ENCODE data around the gene CES2. TPM values are rescaled to one million over a fixed set of nuclear protein-coding genes. Genes with fewer than 3 reads are reported as not detected.

CES2 gene, protein sequence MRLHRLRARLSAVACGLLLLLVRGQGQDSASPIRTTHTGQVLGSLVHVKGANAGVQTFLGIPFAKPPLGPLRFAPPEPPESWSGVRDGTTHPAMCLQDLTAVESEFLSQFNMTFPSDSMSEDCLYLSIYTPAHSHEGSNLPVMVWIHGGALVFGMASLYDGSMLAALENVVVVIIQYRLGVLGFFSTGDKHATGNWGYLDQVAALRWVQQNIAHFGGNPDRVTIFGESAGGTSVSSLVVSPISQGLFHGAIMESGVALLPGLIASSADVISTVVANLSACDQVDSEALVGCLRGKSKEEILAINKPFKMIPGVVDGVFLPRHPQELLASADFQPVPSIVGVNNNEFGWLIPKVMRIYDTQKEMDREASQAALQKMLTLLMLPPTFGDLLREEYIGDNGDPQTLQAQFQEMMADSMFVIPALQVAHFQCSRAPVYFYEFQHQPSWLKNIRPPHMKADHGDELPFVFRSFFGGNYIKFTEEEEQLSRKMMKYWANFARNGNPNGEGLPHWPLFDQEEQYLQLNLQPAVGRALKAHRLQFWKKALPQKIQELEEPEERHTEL
- 10 to 100 TPM; 45.4 to 46.4 TPM for total RNA-seq

DNA sequence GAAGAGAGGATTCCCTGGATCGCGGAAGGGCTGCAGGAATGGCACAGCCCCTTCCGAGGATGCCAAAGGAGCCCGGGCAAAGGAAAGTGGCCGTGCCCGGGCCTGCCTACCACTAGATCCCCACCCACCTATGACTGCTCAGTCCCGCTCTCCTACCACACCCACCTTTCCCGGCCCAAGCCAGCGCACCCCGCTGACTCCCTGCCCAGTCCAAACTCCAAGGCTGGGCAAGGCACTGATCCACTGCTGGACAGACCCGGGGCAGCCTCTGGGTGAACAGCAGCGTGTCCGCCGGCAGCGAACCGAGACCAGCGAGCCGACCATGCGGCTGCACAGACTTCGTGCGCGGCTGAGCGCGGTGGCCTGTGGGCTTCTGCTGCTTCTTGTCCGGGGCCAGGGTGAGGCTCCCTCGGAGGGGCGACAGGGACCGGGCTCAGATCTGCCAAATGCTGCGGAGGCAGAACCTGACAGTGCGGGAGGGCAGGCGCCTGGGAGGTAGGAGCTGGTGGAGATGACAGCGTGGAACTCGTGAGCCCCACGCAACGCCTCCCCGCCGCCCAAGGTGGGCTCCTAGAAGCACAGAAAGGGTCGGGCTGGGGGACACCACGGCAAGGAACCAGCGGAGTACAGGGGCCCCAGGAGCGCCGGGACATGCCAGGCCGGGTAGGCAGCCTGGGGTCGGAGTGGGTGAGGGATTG lies at the start of gene CES2:
Gene CES2 (plus strand): TSS at position 203 of the 698 bp plus-strand sequence. CDS start 120 bp downstream, at position 323.
- peaks cover 34% of the 10 kb centered on the region for H3K4me1 Mint-ChIP-seq
- H3K9me3 Mint-ChIP-seq = no peaks in the 10 kb centered on the region
- H3K27me3 Mint-ChIP-seq = no peaks in the 10 kb centered on the region
- POLR2A ChIA-PET = interaction anchor here (1.0 kb wide), 1 partner anchor 8 kb away, joined by 3 read pairs; no protein-coding TSS in a partner anchor
- peak within 1 kb of the TSS; percentile 97 for H3K4me3 Mint-ChIP-seq
- ATAC-seq (ENCODE audit: low read depth) (no peak), DNase-seq (no peak)
- H3K27ac Mint-ChIP-seq = peak within 1 kb of the TSS; percentile 96
- peaks cover 14% of the 10 kb centered on the region for H3K36me3 Mint-ChIP-seq

DNA sequence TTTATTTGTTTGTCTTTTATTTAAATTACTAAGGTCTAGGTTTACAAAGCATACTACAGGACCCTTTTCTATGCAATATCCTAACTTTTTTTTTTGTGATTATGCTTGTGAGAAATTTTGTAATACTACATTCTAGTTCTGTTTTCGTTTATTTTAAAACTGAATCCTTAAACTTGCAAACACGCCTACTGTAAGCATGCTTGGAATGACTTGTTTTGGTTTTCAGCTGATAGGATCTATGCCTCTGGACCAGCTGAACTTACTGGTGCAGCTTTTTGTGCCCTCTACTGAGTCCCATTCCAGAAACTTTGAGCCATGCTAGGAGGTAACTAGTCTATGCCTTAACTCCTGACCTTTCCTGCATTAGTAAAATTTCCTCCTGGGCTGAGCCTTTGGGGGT lies 49.0 kb upstream of the CES2 start:
- POLR2A ChIA-PET = no interaction called here
- peaks cover 33% of the 10 kb centered on the region for H3K4me1 Mint-ChIP-seq
- peaks cover 14% of the 10 kb centered on the region for H3K36me3 Mint-ChIP-seq
- H3K4me3 Mint-ChIP-seq = no peak overlapping the region
- DNase-seq (no peak), ATAC-seq (ENCODE audit: low read depth) (no peak)
- H3K9me3 Mint-ChIP-seq = no peaks in the 10 kb centered on the region
- H3K27me3 Mint-ChIP-seq = no peaks in the 10 kb centered on the region
- H3K27ac Mint-ChIP-seq = no peak overlapping the region

DNA sequence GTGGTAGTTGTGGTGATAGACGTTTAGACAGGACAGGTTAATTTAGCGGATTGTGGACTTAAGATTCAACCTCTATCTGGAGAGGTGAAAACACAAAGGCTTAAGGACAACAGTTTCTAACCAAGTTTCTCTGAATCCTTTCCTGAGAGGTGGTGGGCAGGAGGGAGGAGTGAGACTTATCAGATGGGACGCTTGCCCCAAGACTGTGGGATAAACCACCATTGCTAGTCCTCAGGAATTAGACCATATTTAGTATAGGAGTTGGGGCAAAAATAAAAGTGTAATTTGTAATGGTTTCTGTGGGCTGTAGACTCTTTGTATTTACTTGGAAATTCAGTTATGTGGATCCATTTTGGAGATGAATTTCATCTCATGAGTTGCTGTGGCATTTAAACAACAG lies 48.4 kb upstream of the CES2 start:
- Mint-ChIP-seq H3K36me3 (peaks cover 14% of the 10 kb centered on the region), H3K9me3 (no peaks in the 10 kb centered on the region)
- ATAC-seq (ENCODE audit: low read depth) = no peak

DNA sequence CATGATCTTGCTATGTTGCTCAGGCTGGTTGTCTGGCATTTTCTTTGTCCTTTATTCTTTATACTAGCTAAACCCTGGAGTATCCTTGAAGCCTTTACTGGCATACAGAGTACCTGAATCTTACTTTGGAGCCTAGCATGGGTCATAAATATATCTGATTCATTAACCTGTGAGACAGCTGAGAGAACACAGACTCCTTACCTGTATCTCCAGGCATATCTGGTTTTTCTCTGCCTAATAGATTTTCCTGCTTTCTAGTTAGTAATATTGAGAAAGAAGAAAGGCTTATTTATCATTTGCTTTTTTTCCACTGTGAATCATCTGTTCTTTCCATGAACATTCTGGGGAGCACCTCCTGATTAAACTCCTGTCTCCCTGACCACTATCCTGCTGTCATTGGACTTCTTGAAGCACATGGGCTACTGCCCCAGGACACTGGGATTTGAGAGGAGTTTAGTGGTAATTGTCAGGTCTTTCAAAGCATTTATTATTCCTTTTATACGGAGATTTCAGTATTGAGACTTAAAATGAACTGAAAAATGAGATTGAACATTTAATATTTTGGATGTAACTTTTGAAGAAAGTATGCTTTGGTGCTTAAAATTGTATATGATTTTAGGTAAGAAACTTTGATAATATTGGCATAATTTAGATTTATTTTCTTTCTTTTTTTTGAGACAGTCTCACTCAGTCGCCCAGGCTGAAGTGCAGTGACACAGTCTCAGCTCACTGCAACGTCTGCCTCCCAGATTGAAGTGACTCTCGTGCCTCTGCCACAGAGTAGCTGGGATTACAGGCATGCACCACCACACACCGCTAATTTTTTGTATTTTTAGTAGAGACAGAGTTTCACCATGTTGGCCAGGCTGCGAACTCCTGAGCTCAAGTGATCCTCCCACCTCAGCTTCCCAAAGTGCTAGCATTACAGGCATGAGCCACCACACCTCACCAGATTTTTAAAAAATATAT lies 46.4 kb upstream of the CES2 start:
- peaks cover 33% of the 10 kb centered on the region for H3K4me1 Mint-ChIP-seq
- H3K9me3 Mint-ChIP-seq = no peaks in the 10 kb centered on the region
- ATAC-seq (ENCODE audit: low read depth) (no peak), DNase-seq (no peak)
- H3K36me3 Mint-ChIP-seq = peaks cover 16% of the 10 kb centered on the region
- H3K4me3 Mint-ChIP-seq = no peak overlapping the region
- no peaks in the 10 kb centered on the region for H3K27me3 Mint-ChIP-seq
- H3K27ac Mint-ChIP-seq = no peak overlapping the region
- POLR2A ChIA-PET = no interaction called here

More for the DNA sequence above, 48.4 kb upstream of the CES2 start:
- no peaks in the 10 kb centered on the region for H3K27me3 Mint-ChIP-seq
- no peak overlapping the region for H3K4me3 Mint-ChIP-seq
- no peak overlapping the region for H3K27ac Mint-ChIP-seq
- DNase-seq = no peak
- H3K4me1 Mint-ChIP-seq = peaks cover 28% of the 10 kb centered on the region
- POLR2A ChIA-PET = no interaction called here

DNA sequence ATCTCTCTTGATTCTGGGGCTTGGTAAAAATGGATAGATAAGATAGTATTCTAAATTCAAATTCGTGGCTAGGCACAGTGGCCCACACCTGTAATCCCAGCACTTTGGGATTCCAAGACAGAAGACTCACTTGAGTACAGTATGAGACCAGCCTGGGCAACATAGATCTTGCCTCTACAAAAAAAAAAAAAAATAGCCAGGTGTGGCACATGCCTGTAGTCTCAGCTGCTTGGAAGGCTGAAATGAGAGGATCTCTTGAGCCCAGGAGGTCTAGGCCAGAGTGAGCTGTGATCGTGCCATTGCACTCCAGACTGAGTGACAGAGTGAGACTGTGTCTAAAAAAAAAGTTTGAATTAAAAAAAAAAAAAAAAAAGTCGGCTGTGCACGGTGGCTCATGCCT lies 45.7 kb upstream of the CES2 start:
- POLR2A ChIA-PET = no interaction called here
- H3K27ac Mint-ChIP-seq = no peak overlapping the region
- no peak for DNase-seq
- ATAC-seq (ENCODE audit: low read depth) = no peak
- peaks cover 32% of the 10 kb centered on the region for H3K4me1 Mint-ChIP-seq
- H3K4me3 Mint-ChIP-seq = no peak overlapping the region
- H3K9me3 Mint-ChIP-seq = no peaks in the 10 kb centered on the region
- H3K27me3 Mint-ChIP-seq = no peaks in the 10 kb centered on the region
- peaks cover 16% of the 10 kb centered on the region for H3K36me3 Mint-ChIP-seq

DNA sequence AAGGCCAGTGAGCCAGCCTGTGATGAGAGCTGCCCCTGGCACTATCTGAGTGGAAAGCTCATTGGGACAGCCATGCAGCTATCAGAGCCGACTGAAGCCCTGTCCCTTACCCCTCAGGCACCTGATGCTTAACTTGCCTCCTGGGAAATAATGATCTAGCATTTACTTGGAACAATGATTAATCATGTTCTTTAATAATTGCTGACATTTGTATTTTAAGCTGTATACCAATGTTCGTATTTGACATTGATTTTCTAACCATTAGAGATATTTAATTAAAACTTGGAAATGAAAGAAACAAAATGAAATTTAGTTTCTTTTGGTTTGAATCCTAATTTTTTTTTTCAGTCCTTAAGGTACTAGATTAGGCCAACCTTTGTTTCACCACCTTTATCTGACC lies 44.5 kb upstream of the CES2 start:
- Mint-ChIP-seq H3K4me1 (peaks cover 22% of the 10 kb centered on the region), H3K27me3 (no peaks in the 10 kb centered on the region), H3K9me3 (no peaks in the 10 kb centered on the region), H3K4me3 (no peak overlapping the region), H3K27ac (no peak overlapping the region), H3K36me3 (peaks cover 9% of the 10 kb centered on the region)
- ATAC-seq (ENCODE audit: low read depth) = no peak
- POLR2A ChIA-PET = interaction anchor here (0.7 kb wide), 1 partner anchor 11 kb away, joined by 3 read pairs; the partner anchor contains the start of gene PDP2
- no peak for DNase-seq

DNA sequence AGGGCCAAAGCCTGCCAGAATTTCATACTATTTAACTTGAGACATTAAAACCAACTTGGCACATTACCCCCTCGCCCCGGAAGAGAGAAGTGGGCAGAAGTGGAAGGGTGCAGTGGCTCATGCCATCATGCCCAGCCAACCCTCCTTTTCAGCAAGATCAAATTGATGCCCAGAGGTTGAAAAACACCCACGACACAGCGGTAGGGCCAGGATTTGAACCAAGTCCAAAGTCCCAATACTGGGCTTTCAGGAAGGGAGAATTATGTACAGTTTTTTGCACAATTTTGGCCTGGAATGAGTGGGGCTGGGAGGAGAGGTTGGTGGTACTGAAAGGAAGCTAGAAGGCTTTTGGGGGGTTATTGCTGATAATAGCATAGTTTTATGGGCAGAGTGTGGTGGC lies 44.0 kb upstream of the CES2 start:
- Mint-ChIP-seq H3K4me3 (no peak overlapping the region), H3K4me1 (peaks cover 20% of the 10 kb centered on the region), H3K27ac (no peak overlapping the region), H3K36me3 (peaks cover 8% of the 10 kb centered on the region), H3K9me3 (no peaks in the 10 kb centered on the region), H3K27me3 (no peaks in the 10 kb centered on the region)
- ATAC-seq (ENCODE audit: low read depth) (no peak), DNase-seq (no peak)
- POLR2A ChIA-PET = interaction anchor here (1.2 kb wide), 1 partner anchor 14 kb away, joined by 3 read pairs; no protein-coding TSS in a partner anchor

DNA sequence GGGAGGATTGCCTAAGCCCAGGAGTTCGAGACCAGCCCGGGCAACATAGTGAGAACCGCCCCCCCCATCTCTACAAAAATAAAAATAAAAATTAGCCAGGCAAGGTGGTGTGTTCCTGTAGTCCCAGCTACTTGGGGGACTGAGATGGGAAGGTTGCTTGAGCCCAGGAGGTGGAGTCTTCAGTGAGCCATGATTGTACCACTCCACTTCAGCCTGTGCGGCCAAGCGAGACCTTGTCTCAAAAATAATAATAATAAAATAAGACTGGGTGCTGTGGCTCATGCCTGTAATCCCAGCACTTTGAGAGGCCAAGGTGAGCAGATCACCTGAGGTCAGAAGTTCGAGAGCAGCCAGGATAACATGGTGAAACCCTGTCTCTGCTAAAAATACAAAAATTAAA lies 43.5 kb upstream of the CES2 start:
- ATAC-seq (ENCODE audit: low read depth) (no peak), DNase-seq (no peak)
- Mint-ChIP-seq H3K4me3 (no peak overlapping the region), H3K9me3 (no peaks in the 10 kb centered on the region), H3K4me1 (peaks cover 19% of the 10 kb centered on the region), H3K27ac (no peak overlapping the region), H3K36me3 (peaks cover 8% of the 10 kb centered on the region), H3K27me3 (no peaks in the 10 kb centered on the region)
- POLR2A ChIA-PET = interaction anchor here (0.9 to 1.2 kb wide), 4 partner anchors 10 to 17 kb away, joined by 3 to 5 read pairs (median 3); no protein-coding TSS in a partner anchor

DNA sequence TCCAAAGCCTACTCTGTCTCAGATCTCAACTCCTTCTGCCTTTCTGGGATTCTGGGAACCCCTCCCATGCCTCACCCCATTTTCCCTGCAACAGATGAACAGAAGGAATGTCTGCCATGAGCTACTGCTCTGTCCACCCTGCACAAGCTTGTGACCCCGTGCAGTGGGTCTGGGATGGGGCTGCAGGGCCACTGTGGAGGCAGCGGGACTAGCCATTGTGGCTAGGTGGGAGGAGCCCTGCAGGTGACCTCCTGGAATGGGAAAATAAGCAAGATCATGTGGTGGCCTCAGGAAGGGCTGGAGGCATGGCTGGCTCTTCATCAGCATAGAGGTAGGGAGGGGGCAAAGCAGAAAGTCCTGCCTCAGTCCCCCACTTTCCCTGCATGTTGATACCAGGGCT lies 41.3 kb upstream of the CES2 start:
- Mint-ChIP-seq H3K27ac (peak overlapping the region; percentile 65), H3K4me1 (peaks cover 13% of the 10 kb centered on the region), H3K27me3 (peaks cover 3% of the 10 kb centered on the region), H3K9me3 (no peaks in the 10 kb centered on the region), H3K4me3 (no peak overlapping the region), H3K36me3 (peaks cover 2% of the 10 kb centered on the region)
- DNase-seq (no peak), ATAC-seq (ENCODE audit: low read depth) (no peak)
- POLR2A ChIA-PET = interaction anchor here (0.6 to 1.8 kb wide), 4 partner anchors 14 to 21 kb away, joined by 3 to 7 read pairs (median 4); partner anchors contain the start of gene PDP2

DNA sequence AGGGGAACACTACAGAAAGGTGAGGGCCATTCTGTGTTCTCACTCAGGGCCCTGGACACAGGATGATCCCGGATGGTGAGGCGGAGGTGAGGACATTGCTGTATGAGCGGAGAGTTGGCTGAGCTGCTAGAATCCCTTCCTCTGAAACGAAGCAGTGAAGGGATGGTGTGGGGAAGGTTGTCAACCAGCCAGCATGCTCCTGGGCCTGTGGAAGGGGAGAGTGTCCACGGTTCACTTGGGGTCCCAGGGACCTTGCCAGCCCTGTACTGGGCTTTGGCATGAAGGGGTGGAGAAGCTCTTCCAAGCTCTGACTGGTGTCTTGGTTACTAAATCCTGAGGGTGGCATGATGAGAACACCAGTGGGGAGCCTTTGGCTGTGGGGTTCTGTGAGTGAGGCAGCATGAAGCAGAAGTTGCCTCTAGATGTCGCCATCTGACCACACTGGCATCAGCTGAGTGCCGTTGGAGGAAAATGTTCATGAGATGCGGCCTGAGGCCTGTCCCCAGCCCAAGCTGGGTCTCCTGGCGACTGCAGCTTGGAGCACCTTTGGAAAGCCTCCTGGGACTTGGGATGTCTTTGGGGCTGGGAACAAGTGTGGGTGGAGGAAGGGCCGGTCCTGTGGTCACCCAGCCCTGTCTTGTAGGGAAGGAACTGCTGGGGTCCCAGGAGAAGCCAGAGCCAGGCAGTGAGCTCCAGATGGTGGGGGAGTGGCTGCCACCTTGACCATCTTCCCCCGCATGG lies 40.2 kb upstream of the CES2 start:
- Mint-ChIP-seq H3K9me3 (no peaks in the 10 kb centered on the region), H3K36me3 (peaks cover 2% of the 10 kb centered on the region), H3K27ac (no peak overlapping the region), H3K4me1 (peaks cover 15% of the 10 kb centered on the region), H3K27me3 (peaks cover 3% of the 10 kb centered on the region), H3K4me3 (no peak overlapping the region)
- ATAC-seq (ENCODE audit: low read depth) (peak; percentile 91), DNase-seq (peak; percentile 64)
- POLR2A ChIA-PET = interaction anchor here (1.0 to 1.8 kb wide), 3 partner anchors 15 to 37 kb away, joined by 3 to 7 read pairs (median 4); partner anchors contain the start of gene PDP2

DNA sequence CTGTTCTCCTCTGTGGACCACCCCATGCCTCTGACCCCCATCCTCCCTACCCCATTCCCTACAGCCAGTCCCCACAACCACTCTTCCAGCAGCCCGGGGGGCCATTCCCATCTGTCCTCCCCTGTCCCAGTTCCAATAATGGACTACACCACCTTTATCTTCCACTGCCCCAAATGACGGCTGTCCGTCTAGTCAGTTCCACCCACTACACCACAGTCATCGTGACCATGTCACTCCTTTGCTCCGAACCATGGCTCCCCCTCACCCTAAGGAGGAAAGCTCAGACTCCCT lies 39.7 kb upstream of the CES2 start:
- DNase-seq = no peak
- ATAC-seq (ENCODE audit: low read depth) = no peak
- Mint-ChIP-seq H3K9me3 (no peaks in the 10 kb centered on the region), H3K4me1 (peaks cover 15% of the 10 kb centered on the region), H3K36me3 (peaks cover 2% of the 10 kb centered on the region), H3K4me3 (no peak overlapping the region), H3K27me3 (peaks cover 3% of the 10 kb centered on the region), H3K27ac (no peak overlapping the region)
- POLR2A ChIA-PET = interaction anchor here (1.0 to 1.8 kb wide), 3 partner anchors 15 to 36 kb away, joined by 3 to 7 read pairs (median 4); partner anchors contain the start of gene PDP2

DNA sequence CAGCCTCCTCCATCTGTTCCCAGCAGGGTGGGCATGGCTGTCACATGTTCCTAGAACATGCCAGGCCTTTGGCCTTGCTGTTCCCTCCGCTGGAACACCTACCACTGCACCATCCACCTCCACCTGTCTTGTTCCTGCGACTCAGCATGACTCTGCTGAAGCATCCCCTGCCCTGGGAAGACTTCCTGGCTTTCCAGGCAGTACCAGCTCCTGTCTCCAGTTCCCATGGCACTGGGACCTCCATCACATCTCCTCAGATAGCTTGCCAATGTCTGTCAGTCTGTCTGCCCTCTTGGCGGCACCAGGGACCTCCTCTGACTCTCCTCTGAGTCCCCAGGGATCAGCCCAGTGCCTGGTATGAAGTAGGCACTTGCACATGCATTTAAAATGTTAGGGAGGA lies 39.3 kb upstream of the CES2 start:
- no peaks in the 10 kb centered on the region for H3K9me3 Mint-ChIP-seq
- H3K27me3 Mint-ChIP-seq = peaks cover 3% of the 10 kb centered on the region
- H3K27ac Mint-ChIP-seq = peak overlapping the region; percentile 3
- POLR2A ChIA-PET = interaction anchor here (1.0 to 1.8 kb wide), 3 partner anchors 16 to 36 kb away, joined by 3 to 7 read pairs (median 4); partner anchors contain the start of gene PDP2
- peaks cover 15% of the 10 kb centered on the region for H3K4me1 Mint-ChIP-seq
- DNase-seq (no peak), ATAC-seq (ENCODE audit: low read depth) (no peak)
- H3K36me3 Mint-ChIP-seq = peaks cover 2% of the 10 kb centered on the region
- H3K4me3 Mint-ChIP-seq = no peak overlapping the region

Measured in activated naive CD8-positive, alpha-beta T cell treated with anti-CD3 and anti-CD28 coated beads, Interleukin-2, amount 10 ng/mL, durations not matched to agents 7 days and 5 days (primary cell).